SK-N-SH (cell line): ENCODE results near the gene MOV10L1.

Source experiments
- TAF1 ChIP-seq: IDR thresholded peaks from 2 replicates; pipeline ENCODE4 v1.6.1; 2012; ENCODE audit warnings: low read depth, mild to moderate bottlenecking, low read length, moderate library complexity, borderline replicate concordance
- USF2 ChIP-seq: fragments of 150-350 bp; IDR thresholded peaks from 2 replicates; pipeline ENCODE4 v1.6.1; 2017; ENCODE audit warnings: antibody characterized with exemption, low read length, low read depth, borderline replicate concordance
- YY1 ChIP-seq: IDR thresholded peaks from 2 replicates; pipeline ENCODE4 v1.4.0; 2012; ENCODE audit warnings: low read depth, mild to moderate bottlenecking

GRCh38 chr22:50098052-50098451, 8.2 kb downstream of the MOV10L1 start:
- TF ChIP-seq USF2 (no peak), YY1 (no peak), TAF1 (no peak)
